ENCODE data around the gene TSPAN8. TPM values are rescaled to one million over a fixed set of nuclear protein-coding genes. Genes with fewer than 3 reads are reported as not detected.
A peak's percentile ranks its signal among the peaks of the same experiment; 100 is the strongest.
"Not testable (repeated sequence)": the region's sequence is repeated elsewhere in the genome, so short reads cannot be mapped to it uniquely, and the experiment has no call there.

TSPAN8 gene
- polyA plus RNA-seq, 10 donors, result 0.98 to 3.7 (median 2.7) TPM

GRCh38 chr12:71129364-71129763, 28.4 kb downstream of the TSPAN8 start:
- DNase-seq, result no peak

- DNase-seq, result peak in 1 of 3 donors; percentile 56
Measured at GRCh38 chr12:71128191-71128788, 29.5 kb downstream of the TSPAN8 start.

GRCh38 chr12:71125949-71126348, 31.9 kb downstream of the TSPAN8 start:
- DNase-seq, result no peak

- peak in 1 of 3 donors; percentile 51 for DNase-seq
Measured at GRCh38 chr12:71125515-71125914, 32.3 kb downstream of the TSPAN8 start.

GRCh38 chr12:71124835-71125460, 32.9 kb downstream of the TSPAN8 start:
- DNase-seq, result no peak

GRCh38 chr12:71113148-71113547, 44.7 kb downstream of the TSPAN8 start:
- DNase-seq, result not testable (repeated sequence)

- no peak for DNase-seq
Measured at GRCh38 chr12:71109834-71110233, 48.0 kb downstream of the TSPAN8 start.

- peak; percentile 78 to 90 (median 78) for DNase-seq
Measured at GRCh38 chr12:71108355-71108754, 49.4 kb downstream of the TSPAN8 start.

- DNase-seq, result peak; percentile 73 to 91 (median 83)
Measured at GRCh38 chr12:71107936-71108335, 49.9 kb downstream of the TSPAN8 start.

- DNase-seq, result no peak
Measured at GRCh38 chr12:71105956-71106355, 51.8 kb downstream of the TSPAN8 start.

- DNase-seq, result no peak
Measured at GRCh38 chr12:71092290-71092689, 65.5 kb downstream of the TSPAN8 start.

- DNase-seq, result no peak
Measured at GRCh38 chr12:71090971-71091370, 66.8 kb downstream of the TSPAN8 start.

- no peak for DNase-seq
Measured at GRCh38 chr12:71085575-71085974, 72.2 kb downstream of the TSPAN8 start.

- no peak for DNase-seq
Measured at GRCh38 chr12:71075743-71076142, 82.1 kb downstream of the TSPAN8 start.

Other genes with a start within 250 kb of the TSPAN8 start
- 1 to 10 TPM in 8 of 10 donors, under 1 TPM in 2; 0.84 to 3.9 (median 1.9) TPM for gene PTPRR, start 237.3 kb downstream of the TSPAN8 start, polyA plus RNA-seq (ENCODE audit: insufficient read length in 10 of 10)